HG03175 (cell line): ENCODE data around the gene SCAPER.
"Not testable (repeated sequence)": the region's sequence is repeated elsewhere in the genome, so short reads cannot be mapped to it uniquely, and the experiment has no call there.

ENCODE experiments used
- ATAC-seq: cut with Tn5 transposase; IDR thresholded peaks from one replicate; pipeline ENCODE4 v1.9.1; 2021; ENCODE audit warnings: mild to moderate bottlenecking, moderate library complexity; ENCODE audit not compliant: unreplicated experiment

SCAPER gene

GRCh38 chr15:76905855-76906254 is 715 bp upstream of the SCAPER start:
- ATAC-seq: no peak

- ATAC-seq: no peak
Observed at GRCh38 chr15:76904461-76905012, 603 bp downstream of the SCAPER start.

- no peak for ATAC-seq
Observed at GRCh38 chr15:76903251-76903681, 1.9 kb downstream of the SCAPER start.

GRCh38 chr15:76901965-76902364 is 3.2 kb downstream of the SCAPER start:
- ATAC-seq: no peak

- not testable (repeated sequence) for ATAC-seq
Observed at GRCh38 chr15:76899931-76900310, 5.2 kb downstream of the SCAPER start.

- not testable (repeated sequence) for ATAC-seq
Observed at GRCh38 chr15:76899176-76899930, 5.8 kb downstream of the SCAPER start.

- ATAC-seq: no peak
Observed at GRCh38 chr15:76898102-76898501, 7.0 kb downstream of the SCAPER start.

- ATAC-seq: no peak
Observed at GRCh38 chr15:76894174-76894573, 11.0 kb downstream of the SCAPER start.

GRCh38 chr15:76892836-76893235 is 12.3 kb downstream of the SCAPER start:
- not testable (repeated sequence) for ATAC-seq

GRCh38 chr15:76887280-76888141 is 17.6 kb downstream of the SCAPER start:
- ATAC-seq: not testable (repeated sequence)

- no peak for ATAC-seq
Observed at GRCh38 chr15:76885212-76885611, 19.9 kb downstream of the SCAPER start.

- no peak for ATAC-seq
Observed at GRCh38 chr15:76875911-76876310, 29.2 kb downstream of the SCAPER start.

GRCh38 chr15:76873066-76873465 is 32.1 kb downstream of the SCAPER start:
- not testable (repeated sequence) for ATAC-seq

- ATAC-seq: no peak
Observed at GRCh38 chr15:76871930-76872329, 33.2 kb downstream of the SCAPER start.

GRCh38 chr15:76868740-76869139 is 36.4 kb downstream of the SCAPER start:
- ATAC-seq: no peak

GRCh38 chr15:76866716-76867321 is 38.3 kb downstream of the SCAPER start:
- ATAC-seq: no peak

GRCh38 chr15:76866008-76866407 is 39.1 kb downstream of the SCAPER start:
- no peak for ATAC-seq

- ATAC-seq: no peak
Observed at GRCh38 chr15:76865548-76865991, 39.6 kb downstream of the SCAPER start.

- no peak for ATAC-seq
Observed at GRCh38 chr15:76864586-76864985, 40.6 kb downstream of the SCAPER start.

- no peak for ATAC-seq
Observed at GRCh38 chr15:76863693-76864092, 41.4 kb downstream of the SCAPER start.

GRCh38 chr15:76863123-76863522 is 42.0 kb downstream of the SCAPER start:
- no peak for ATAC-seq
